Karpas-422 (cell line): ENCODE data around the gene GNE. TPM values are rescaled to one million over a fixed set of nuclear protein-coding genes. Genes with fewer than 3 reads are reported as not detected.

Experiments used
- DNase-seq: peaks from one replicate; pipeline ENCODE4 v3.0.0-alpha.2; 2015
- H2AFZ ChIP-seq: fragments of 200-600 bp; sonication (generic); 2 replicates; pipeline ENCODE4 v1.6.1; 2014; ENCODE audit warnings: antibody characterized with exemption, low read length, mixed read lengths
- H3K27ac ChIP-seq: fragments of 200-600 bp; sonication (generic); 2 replicates; pipeline ENCODE4 v1.5.1; 2014; ENCODE audit warnings: mild to moderate bottlenecking, low read length, moderate library complexity
- H3K27me3 ChIP-seq: fragments of 200-600 bp; sonication (generic); 2 replicates; pipeline ENCODE4 v1.6.1; 2014; ENCODE audit warnings: low read length, mixed read lengths
- H3K36me3 ChIP-seq: fragments of 200-600 bp; sonication (generic); 2 replicates; pipeline ENCODE4 v1.6.1; 2014; ENCODE audit warnings: low read length, mixed read lengths; ENCODE audit not compliant: insufficient read depth
- H3K4me1 ChIP-seq: fragments of 200-600 bp; sonication (generic); 2 replicates; pipeline ENCODE4 v1.6.1; 2014; ENCODE audit warnings: mild to moderate bottlenecking, low read length, mixed read lengths
- H3K4me2 ChIP-seq: fragments of 200-600 bp; sonication (generic); 2 replicates; pipeline ENCODE4 v1.6.1; 2014; ENCODE audit warnings: low read length, low read depth, mild to moderate bottlenecking; ENCODE audit not compliant: poor library complexity, severe bottlenecking
- H3K4me3 ChIP-seq: fragments of 200-600 bp; sonication (generic); 2 replicates; pipeline ENCODE4 v1.5.1; 2014; ENCODE audit warnings: mild to moderate bottlenecking, antibody characterized with exemption, low read length, mixed read lengths
- H3K79me2 ChIP-seq: fragments of 200-600 bp; sonication (generic); 2 replicates; pipeline ENCODE4 v1.6.1; 2014; ENCODE audit warnings: mild to moderate bottlenecking, low read length, mixed read lengths
- H3K9ac ChIP-seq: fragments of 200-600 bp; sonication (generic); 2 replicates; pipeline ENCODE4 v1.6.0; 2014; ENCODE audit warnings: low read length
- H3K9me2 ChIP-seq: fragments of 200-600 bp; sonication (generic), shearing (Covaris generic); replicated peaks from 2 replicates; pipeline ENCODE4 v1.6.0; 2014; ENCODE audit warnings: mild to moderate bottlenecking, low read length, moderate library complexity; ENCODE audit not compliant: insufficient read depth
- H3K9me3 ChIP-seq: fragments of 300-700, 200-600 bp; sonication (generic); 2 replicates; pipeline ENCODE4 v1.6.1; 2014; ENCODE audit warnings: low read length, mixed read lengths
- H4K20me1 ChIP-seq: fragments of 200-600 bp; sonication (generic); 2 replicates; pipeline ENCODE4 v1.6.1; 2014; ENCODE audit warnings: mild to moderate bottlenecking, antibody characterized with exemption, low read length, low read depth; ENCODE audit not compliant: insufficient read depth
- total RNA-seq: library from RNA; depleted of rRNA; stranded (reverse); fragments of >200 nt; shearing (Covaris generic); gene quantifications from 2 replicates; pipeline ENCODE4 v1.2.3, GENCODE V29; 2014; ENCODE audit warnings: low replicate concordance

The GNE gene
- total RNA-seq, 1 experiment from 2014 or later = 14.8 TPM

DNA sequence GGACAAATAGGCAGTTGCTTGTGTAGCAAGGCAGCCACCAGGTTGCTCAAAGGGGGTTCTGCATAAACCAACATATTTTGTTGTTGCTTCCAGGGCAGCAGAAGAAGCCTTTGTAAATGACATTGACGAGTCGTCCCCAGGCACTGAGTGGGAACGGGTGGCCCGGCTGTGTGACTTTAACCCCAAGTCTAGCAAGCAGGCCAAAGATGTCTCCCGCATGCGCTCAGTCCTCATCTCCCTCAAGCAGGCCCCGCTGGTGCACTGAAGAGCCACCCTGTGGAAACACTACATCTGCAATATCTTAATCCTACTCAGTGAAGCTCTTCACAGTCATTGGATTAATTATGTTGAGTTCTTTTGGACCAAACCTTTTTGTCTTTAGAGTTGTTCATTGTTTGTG, 46.7 kb downstream of the GNE start:
- Histone ChIP-seq H3K27ac (no peak overlapping the region), H3K4me1 (no peaks in the 10 kb centered on the region), H3K9me2 (no peaks in the 10 kb centered on the region), H3K9ac (no peak overlapping the region), H3K4me3 (no peak overlapping the region), H2AFZ (no peak overlapping the region), H3K36me3 (peaks cover 44% of the 10 kb centered on the region), H4K20me1 (peaks cover 48% of the 10 kb centered on the region), H3K9me3 (no peaks in the 10 kb centered on the region), H3K79me2 (peaks cover 78% of the 10 kb centered on the region), H3K27me3 (no peaks in the 10 kb centered on the region), H3K4me2 (no peak overlapping the region)
- no peak for DNase-seq

DNA sequence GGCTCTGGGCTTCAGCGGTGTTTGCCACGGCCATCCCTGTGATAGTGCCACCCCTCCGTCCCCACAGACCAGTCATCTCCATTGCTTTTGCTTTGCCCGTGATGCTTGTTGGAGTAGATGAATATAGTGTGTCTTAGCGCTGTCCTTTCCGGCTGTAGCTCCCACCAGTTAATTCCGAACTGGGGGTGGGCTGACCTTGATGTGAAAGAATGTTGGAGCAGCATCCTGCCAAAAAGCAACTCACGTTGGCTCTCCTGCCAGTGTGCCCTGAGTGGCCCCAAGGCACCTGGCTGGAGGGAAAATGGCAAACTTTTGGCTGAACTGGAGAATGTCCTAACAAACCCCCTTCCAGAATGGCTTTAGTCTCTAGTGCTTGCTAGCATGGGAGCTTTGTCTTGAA, 47.5 kb downstream of the GNE start:
- peaks cover 80% of the 10 kb centered on the region for H3K79me2 ChIP-seq
- no peak overlapping the region for H2AFZ ChIP-seq
- no peak overlapping the region for H3K4me3 ChIP-seq
- H3K27ac ChIP-seq = no peak overlapping the region
- no peak overlapping the region for H3K4me2 ChIP-seq
- no peaks in the 10 kb centered on the region for H3K4me1 ChIP-seq
- H3K9ac ChIP-seq = no peak overlapping the region
- H3K9me2 ChIP-seq = no peaks in the 10 kb centered on the region
- peaks cover 46% of the 10 kb centered on the region for H4K20me1 ChIP-seq
- no peaks in the 10 kb centered on the region for H3K27me3 ChIP-seq
- H3K9me3 ChIP-seq = no peaks in the 10 kb centered on the region
- DNase-seq = no peak
- peaks cover 46% of the 10 kb centered on the region for H3K36me3 ChIP-seq

DNA sequence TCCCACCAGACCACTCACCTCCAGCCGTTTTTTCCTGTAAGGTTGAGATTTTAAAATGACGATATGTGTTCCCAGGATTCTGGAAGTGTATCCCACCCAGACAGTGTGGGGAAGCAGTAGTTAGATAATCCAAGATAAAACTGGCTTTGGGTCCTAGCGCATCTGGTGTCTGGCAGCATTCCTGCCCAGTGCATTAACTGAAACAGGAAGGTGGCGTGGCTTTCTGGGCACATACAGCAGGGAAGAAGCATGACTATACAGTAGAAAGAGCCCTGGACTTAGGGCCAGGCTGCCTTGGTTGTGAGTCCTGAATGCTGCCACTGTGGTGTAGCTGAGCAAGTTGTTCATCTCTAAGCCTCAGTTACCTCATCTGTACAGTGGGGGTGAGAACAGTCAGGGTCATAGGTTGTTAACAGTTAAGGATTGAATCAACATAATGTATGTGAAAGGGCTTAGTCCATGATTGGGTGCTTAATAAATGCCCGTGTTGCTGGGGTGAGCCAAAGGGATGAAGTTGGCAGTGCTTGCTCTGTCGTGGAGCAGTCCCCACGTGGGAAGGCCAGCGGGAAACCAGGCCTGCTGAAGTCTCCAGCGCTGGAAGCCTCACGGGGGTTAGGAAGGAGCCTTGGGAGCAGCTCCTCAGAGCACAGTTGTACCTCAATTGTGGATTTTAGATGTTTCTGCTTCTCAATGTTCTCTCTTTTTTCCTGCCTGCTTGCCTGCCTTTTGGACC, 49.6 kb downstream of the GNE start:
- Histone ChIP-seq H3K36me3 (peaks cover 49% of the 10 kb centered on the region; the same call in 1 of the 2 replicates), H3K9me3 (no peaks in the 10 kb centered on the region), H3K4me1 (no peaks in the 10 kb centered on the region), H3K4me3 (no peak overlapping the region), H3K9me2 (no peaks in the 10 kb centered on the region), H3K27ac (no peak overlapping the region), H3K4me2 (no peak overlapping the region), H3K79me2 (peaks cover 86% of the 10 kb centered on the region), H4K20me1 (peaks cover 44% of the 10 kb centered on the region), H3K27me3 (no peaks in the 10 kb centered on the region), H2AFZ (no peak overlapping the region), H3K9ac (no peak overlapping the region)
- no peak for DNase-seq

DNA sequence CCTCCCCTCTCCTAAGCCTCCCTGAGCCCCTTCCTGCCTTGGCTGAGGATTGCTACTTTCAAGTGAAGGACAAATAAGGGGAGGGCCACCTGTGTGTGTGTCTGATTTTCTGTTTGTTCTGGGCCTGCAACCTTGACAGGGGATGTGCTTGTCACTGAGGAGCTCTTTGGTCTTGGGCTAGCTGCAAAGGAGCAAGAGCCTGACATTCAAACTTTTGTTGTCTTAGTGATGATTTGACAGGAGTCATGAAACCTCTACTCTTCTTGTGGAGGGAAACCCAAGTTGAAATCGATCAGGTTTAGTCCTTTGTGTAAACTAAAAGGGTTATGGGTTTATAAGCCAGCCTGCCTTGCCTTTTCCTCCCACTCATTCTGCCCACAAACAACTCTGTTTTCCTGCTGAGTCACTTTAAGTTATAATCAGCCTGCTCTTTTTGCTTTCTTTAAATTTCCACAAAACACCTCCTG, 50.7 kb downstream of the GNE start:
- H3K9ac ChIP-seq = no peak overlapping the region
- DNase-seq = no peak
- H3K4me1 ChIP-seq = no peaks in the 10 kb centered on the region
- H3K79me2 ChIP-seq = peaks cover 88% of the 10 kb centered on the region
- H3K4me3 ChIP-seq = no peak overlapping the region
- peaks cover 52% of the 10 kb centered on the region; the same call in 1 of the 2 replicates for H3K36me3 ChIP-seq
- no peak overlapping the region for H2AFZ ChIP-seq
- H4K20me1 ChIP-seq = peaks cover 47% of the 10 kb centered on the region
- no peaks in the 10 kb centered on the region for H3K27me3 ChIP-seq
- H3K4me2 ChIP-seq = no peak overlapping the region
- H3K27ac ChIP-seq = no peak overlapping the region
- H3K9me2 ChIP-seq = no peaks in the 10 kb centered on the region
- no peaks in the 10 kb centered on the region for H3K9me3 ChIP-seq

DNA sequence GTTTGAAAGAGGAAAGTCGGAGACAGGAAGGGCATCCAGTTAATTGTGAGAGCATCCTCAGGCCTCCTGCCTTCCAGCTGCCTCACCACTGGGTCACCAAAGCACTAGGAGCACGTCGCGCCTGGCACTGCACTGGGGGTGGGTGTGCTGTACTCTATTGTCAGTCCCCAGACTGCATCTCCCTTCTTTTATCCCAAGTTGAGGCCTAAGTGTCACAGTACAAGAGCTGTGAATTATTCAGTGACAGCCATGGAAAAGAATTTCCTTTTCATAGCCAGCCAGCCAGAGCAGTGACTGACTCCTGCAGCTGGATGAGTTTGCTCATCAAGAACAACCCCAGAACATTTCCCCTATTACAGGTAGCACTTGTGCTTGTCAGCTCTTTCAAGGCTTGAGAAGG, 51.2 kb downstream of the GNE start:
- H3K4me3 ChIP-seq = no peak overlapping the region
- peaks cover 49% of the 10 kb centered on the region for H3K36me3 ChIP-seq
- H2AFZ ChIP-seq = no peak overlapping the region
- no peak overlapping the region for H3K27ac ChIP-seq
- peaks cover 44% of the 10 kb centered on the region for H4K20me1 ChIP-seq
- H3K9me2 ChIP-seq = no peaks in the 10 kb centered on the region
- H3K79me2 ChIP-seq = peaks cover 86% of the 10 kb centered on the region
- H3K9ac ChIP-seq = no peak overlapping the region
- no peaks in the 10 kb centered on the region for H3K27me3 ChIP-seq
- DNase-seq = no peak
- H3K9me3 ChIP-seq = no peaks in the 10 kb centered on the region
- no peak overlapping the region for H3K4me2 ChIP-seq
- no peaks in the 10 kb centered on the region for H3K4me1 ChIP-seq

DNA sequence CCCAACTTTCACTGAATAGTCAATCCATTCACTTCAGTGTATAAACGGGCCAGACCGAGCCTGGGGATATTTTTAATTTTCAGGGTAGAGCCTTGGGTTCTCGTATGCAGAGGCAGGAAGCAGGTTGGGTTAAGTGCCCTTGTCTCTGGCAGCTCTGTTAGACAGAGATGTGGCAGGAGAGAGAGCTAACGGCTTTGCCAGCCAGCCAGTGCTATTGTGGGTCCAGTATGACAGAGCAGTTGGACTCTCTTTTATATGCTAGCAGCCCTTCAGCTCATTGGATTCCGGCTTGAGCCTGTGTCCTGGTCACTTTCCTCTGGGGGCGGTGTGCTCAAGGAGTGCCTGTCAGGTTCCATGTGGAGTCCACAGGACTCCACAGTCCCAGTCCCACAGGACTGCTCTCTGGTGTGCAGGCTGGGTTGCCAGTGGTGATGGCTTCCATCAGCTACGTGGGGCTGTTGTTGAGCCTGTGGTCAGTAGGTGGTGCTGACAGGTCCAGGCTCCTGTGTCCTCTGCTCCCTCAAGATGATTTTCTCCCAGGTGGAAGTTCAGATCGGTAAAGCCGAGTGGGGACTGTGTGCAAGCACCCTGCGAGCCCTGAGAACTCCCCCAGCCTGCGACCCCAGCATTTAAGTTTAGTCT, 53.2 kb downstream of the GNE start:
- no peak for DNase-seq
- H3K4me1 ChIP-seq = no peaks in the 10 kb centered on the region
- no peak overlapping the region for H3K4me2 ChIP-seq
- no peak overlapping the region for H2AFZ ChIP-seq
- no peaks in the 10 kb centered on the region for H3K27me3 ChIP-seq
- H3K4me3 ChIP-seq = no peak overlapping the region
- H3K9ac ChIP-seq = no peak overlapping the region
- peaks cover 84% of the 10 kb centered on the region for H3K79me2 ChIP-seq
- peaks cover 57% of the 10 kb centered on the region for H3K36me3 ChIP-seq
- H3K27ac ChIP-seq = no peak overlapping the region
- peaks cover 39% of the 10 kb centered on the region for H4K20me1 ChIP-seq
- H3K9me3 ChIP-seq = no peaks in the 10 kb centered on the region
- H3K9me2 ChIP-seq = no peaks in the 10 kb centered on the region

DNA sequence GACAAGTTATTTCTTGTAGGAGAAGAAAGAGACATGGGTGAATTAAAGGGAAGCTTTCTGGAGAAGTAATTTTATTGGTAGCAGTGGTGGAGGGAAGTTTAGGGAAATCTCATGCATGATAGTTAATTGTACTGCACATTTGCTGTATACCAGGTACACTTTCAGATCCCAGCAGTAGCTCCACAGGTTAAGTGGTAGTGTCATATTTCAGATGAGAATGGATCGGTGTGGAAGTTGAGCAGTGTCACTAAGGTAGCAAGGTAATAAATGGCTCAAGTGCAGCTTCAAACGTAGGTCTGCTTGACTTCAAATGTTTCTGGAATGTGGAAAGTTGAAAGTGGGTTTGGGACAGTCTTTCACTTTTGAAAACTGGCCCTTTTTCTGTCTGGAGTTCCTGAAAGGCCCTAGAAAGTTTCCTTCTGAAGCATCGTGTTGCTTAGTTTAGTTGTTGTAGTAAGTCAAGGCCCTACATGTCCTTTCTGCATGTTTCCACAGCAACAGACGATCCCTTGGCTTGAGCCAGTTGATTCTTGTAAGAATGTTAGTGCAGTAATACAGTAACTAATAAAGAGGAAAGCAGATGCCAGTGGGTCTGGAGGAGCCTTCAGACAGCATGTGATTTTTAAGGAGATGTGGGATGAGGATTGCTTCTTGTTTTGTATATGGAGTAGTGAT, 63.8 kb downstream of the GNE start:
- H3K27ac ChIP-seq = no peak overlapping the region
- H3K36me3 ChIP-seq = peaks cover 25% of the 10 kb centered on the region; the same call in 1 of the 2 replicates
- no peaks in the 10 kb centered on the region for H3K27me3 ChIP-seq
- no peak overlapping the region for H3K9ac ChIP-seq
- no peak overlapping the region for H3K4me3 ChIP-seq
- H3K4me2 ChIP-seq = no peak overlapping the region
- peaks cover 27% of the 10 kb centered on the region for H3K4me1 ChIP-seq
- DNase-seq = peak; percentile 34
- peaks cover 44% of the 10 kb centered on the region for H4K20me1 ChIP-seq
- no peaks in the 10 kb centered on the region for H3K9me2 ChIP-seq
- H3K79me2 ChIP-seq = peaks cover 67% of the 10 kb centered on the region
- H3K9me3 ChIP-seq = no peaks in the 10 kb centered on the region
- no peak overlapping the region for H2AFZ ChIP-seq

DNA sequence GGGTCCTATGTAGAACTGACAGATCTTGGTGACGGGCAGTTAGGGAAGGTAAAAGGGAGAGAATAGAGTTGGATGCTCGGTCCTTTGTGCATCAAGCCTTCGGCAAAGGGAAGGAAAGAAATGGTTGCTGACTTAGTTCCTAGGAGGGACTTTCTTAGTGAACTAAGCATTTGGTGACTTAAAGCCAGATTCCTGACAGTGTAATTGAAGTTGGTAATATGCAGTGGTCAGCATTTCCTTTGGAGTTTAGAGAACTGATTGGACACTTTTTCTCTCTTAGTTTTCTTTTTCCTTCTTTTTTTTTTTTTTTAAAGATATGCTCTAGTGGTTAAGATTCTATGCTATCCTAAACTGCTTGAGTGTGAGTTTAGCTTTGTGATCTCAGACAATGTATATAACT, 65.2 kb downstream of the GNE start:
- no peak overlapping the region for H3K27ac ChIP-seq
- no peaks in the 10 kb centered on the region for H3K27me3 ChIP-seq
- H3K4me3 ChIP-seq = peak overlapping the region; percentile 78
- no peaks in the 10 kb centered on the region for H3K9me3 ChIP-seq
- peaks cover 25% of the 10 kb centered on the region; the same call in 1 of the 2 replicates for H3K36me3 ChIP-seq
- H4K20me1 ChIP-seq = peaks cover 44% of the 10 kb centered on the region
- peaks cover 67% of the 10 kb centered on the region for H3K79me2 ChIP-seq
- peak overlapping the region; percentile 80 for H3K4me2 ChIP-seq
- no peak overlapping the region for H2AFZ ChIP-seq
- peaks cover 27% of the 10 kb centered on the region for H3K4me1 ChIP-seq
- no peaks in the 10 kb centered on the region for H3K9me2 ChIP-seq
- DNase-seq = no peak
- peak overlapping the region; percentile 88; the same call in 1 of the 2 replicates for H3K9ac ChIP-seq
